WTC11 (cell line): ENCODE results near the gene KRTCAP2. TPM values are rescaled to one million over a fixed set of nuclear protein-coding genes. Genes with fewer than 3 reads are reported as not detected.

Experiments used
- ATAC-seq: fragments of 200-7000 bp; cut with Tn5 transposase; 2 replicates; pipeline ENCODE4 v1.10.0; 2021; ENCODE audit warnings: mild to moderate bottlenecking, moderate library complexity
- CTCF ChIA-PET: fragments of 300-600 bp; sonication (Branson Sonifier 250); formaldehyde crosslinking; loops from one replicate; lab custom pipeline; 2021; ENCODE audit warnings: antibody characterized with exemption; lab: Charles Lee
- POLR2A ChIA-PET: fragments of 350-600 bp; sonication (Branson Sonifier 250); formaldehyde crosslinking; loops from one replicate; lab custom pipeline; 2021; ENCODE audit warnings: antibody characterized with exemption; lab: Charles Lee
- DNase-seq: peaks from one replicate; pipeline ENCODE4 v3.0.0; 2021; ENCODE audit warnings: low spot score
- H3K27ac Mint-ChIP-seq: 2 replicates; pipeline ENCODE4 v1.8.0; 2021; ENCODE audit warnings: mixed read lengths
- H3K27me3 Mint-ChIP-seq: 2 replicates; pipeline ENCODE4 v1.8.0; 2021; ENCODE audit warnings: low read depth, mild to moderate bottlenecking, moderate library complexity, mixed read lengths
- H3K36me3 Mint-ChIP-seq: 2 replicates; pipeline ENCODE4 v1.8.0; 2021; ENCODE audit warnings: mixed read lengths
- H3K4me1 Mint-ChIP-seq: 2 replicates; pipeline ENCODE4 v1.8.0; 2022; ENCODE audit warnings: mixed read lengths
- H3K4me3 Mint-ChIP-seq: 2 replicates; pipeline ENCODE4 v1.8.0; 2021; ENCODE audit warnings: mild to moderate bottlenecking, moderate library complexity, mixed read lengths
- H3K9me3 Mint-ChIP-seq: 2 replicates; pipeline ENCODE4 v1.8.0; 2021; ENCODE audit warnings: mixed read lengths
- ARID4B ChIP-seq: sonication (generic); formaldehyde crosslinking; IDR thresholded peaks from 2 replicates; pipeline ENCODE4 v1.8.0; 2023; ENCODE audit warnings: missing genetic modification reagents, mild to moderate bottlenecking, borderline replicate concordance
- CREB1 ChIP-seq: sonication (generic); formaldehyde crosslinking; IDR thresholded peaks from 2 replicates; pipeline ENCODE4 v1.8.0; 2023; ENCODE audit warnings: mild to moderate bottlenecking, missing genetic modification reagents
- E2F4 ChIP-seq: sonication (generic); formaldehyde crosslinking; IDR thresholded peaks from 2 replicates; pipeline ENCODE4 v1.8.1; 2022; ENCODE audit warnings: low read depth, mild to moderate bottlenecking, moderate library complexity, missing genetic modification reagents, borderline replicate concordance
- ELF4 ChIP-seq: sonication (generic); formaldehyde crosslinking; IDR thresholded peaks from 2 replicates; pipeline ENCODE4 v1.8.1; 2022; ENCODE audit warnings: low read depth, mild to moderate bottlenecking, moderate library complexity, missing genetic modification reagents
- FOXP1 ChIP-seq: sonication (generic); formaldehyde crosslinking; IDR thresholded peaks from 2 replicates; pipeline ENCODE4 v1.8.0; 2022; ENCODE audit warnings: missing genetic modification reagents, mild to moderate bottlenecking, moderate library complexity, borderline replicate concordance
- GABPB1 ChIP-seq: sonication (generic); formaldehyde crosslinking; IDR thresholded peaks from 2 replicates; pipeline ENCODE4 v1.8.1; 2023; ENCODE audit warnings: mild to moderate bottlenecking, missing genetic modification reagents
- GRHL2 ChIP-seq: fragments of 250-450 bp; sonication (Bioruptor Pico); IDR thresholded peaks from 2 replicates; pipeline ENCODE4 v1.8.0; 2022; ENCODE audit warnings: mild to moderate bottlenecking, moderate library complexity; ENCODE audit not compliant: insufficient replicate concordance, severe bottlenecking
- NFATC4 ChIP-seq: fragments of 250-450 bp; sonication (Bioruptor Pico); IDR thresholded peaks from 2 replicates; pipeline ENCODE4 v1.9.0; 2021; ENCODE audit warnings: mild to moderate bottlenecking
- SMAD3 ChIP-seq: sonication (generic); formaldehyde crosslinking; IDR thresholded peaks from 2 replicates; pipeline ENCODE4 v1.8.0; 2022; ENCODE audit warnings: missing genetic modification reagents, mild to moderate bottlenecking, borderline replicate concordance
- SMAD4 ChIP-seq: sonication (generic); formaldehyde crosslinking; IDR thresholded peaks from 2 replicates; pipeline ENCODE4 v1.8.0; 2022; ENCODE audit warnings: mild to moderate bottlenecking, missing genetic modification reagents
- STAT6 ChIP-seq: sonication (generic); formaldehyde crosslinking; conservative IDR thresholded peaks from 2 replicates; pipeline ENCODE4 v1.8.1; 2023; ENCODE audit warnings: mild to moderate bottlenecking, low read depth, missing genetic modification reagents, moderate library complexity
- ZNF219 ChIP-seq: sonication (generic); formaldehyde crosslinking; IDR thresholded peaks from 2 replicates; pipeline ENCODE4 v1.8.0; 2023; ENCODE audit warnings: missing genetic modification reagents, mild to moderate bottlenecking, borderline replicate concordance
- ZNF263 ChIP-seq: sonication (generic); formaldehyde crosslinking; IDR thresholded peaks from 2 replicates; pipeline ENCODE4 v1.8.1; 2022; ENCODE audit warnings: low read depth, mild to moderate bottlenecking, moderate library complexity, missing genetic modification reagents
- ZNF396 ChIP-seq: fragments of 250-450 bp; sonication (Bioruptor Pico); IDR thresholded peaks from 2 replicates; pipeline ENCODE4 v1.8.0; 2021; ENCODE audit warnings: mild to moderate bottlenecking, moderate library complexity, borderline replicate concordance
- ZNF423 ChIP-seq: fragments of 250-450 bp; sonication (Bioruptor Pico); IDR thresholded peaks from 2 replicates; pipeline ENCODE4 v2.1.2; 2022; ENCODE audit warnings: mild to moderate bottlenecking, moderate library complexity
- total RNA-seq: library from RNA; stranded (reverse); gene quantifications from 3 replicates; pipeline ENCODE4 v1.2.3, GENCODE V29; 2021
- TF ChIP-seq, protein P1 (sequence below): sonication (generic); formaldehyde crosslinking; IDR thresholded peaks from 2 replicates; pipeline ENCODE4 v1.8.1; 2023; ENCODE audit warnings: mild to moderate bottlenecking, missing genetic modification reagents
- TF ChIP-seq, protein P2 (sequence below): sonication (generic); formaldehyde crosslinking; IDR thresholded peaks from 2 replicates; pipeline ENCODE4 v1.8.1; 2022; ENCODE audit warnings: mild to moderate bottlenecking, missing genetic modification reagents, moderate library complexity, borderline replicate concordance

Gene KRTCAP2
- total RNA-seq, 1 experiment from 2014 or later, result 104 TPM

DNA sequence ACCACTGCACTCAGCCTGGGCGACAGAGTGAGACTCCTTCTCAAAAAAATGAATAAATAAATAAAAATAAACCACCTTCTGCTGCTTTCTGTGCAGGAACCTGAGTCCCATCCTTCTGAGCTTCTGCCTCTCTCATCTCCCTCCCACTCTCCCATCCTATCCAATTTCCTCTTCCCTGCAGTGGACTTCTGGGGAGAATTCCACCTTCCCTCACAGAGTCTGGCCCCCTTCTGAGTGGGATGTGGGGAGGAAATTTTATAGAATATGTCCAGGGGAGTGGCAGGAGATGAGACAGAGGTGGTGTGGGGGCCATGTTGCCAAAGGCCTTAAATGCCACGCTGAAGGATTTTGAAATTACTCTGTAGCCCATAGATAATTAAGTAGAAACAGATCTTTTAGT is 50.8 kb downstream of the KRTCAP2 start:
- peaks cover 22% of the 10 kb centered on the region for H3K4me1 Mint-ChIP-seq
- CTCF ChIA-PET, result interaction anchor here (1.0 to 12.9 kb wide), 4 partner anchors 10 to 45 kb away, joined by 3 to 152 read pairs (median 18); no protein-coding TSS in a partner anchor
- no peak overlapping the region for H3K27ac Mint-ChIP-seq
- ATAC-seq (no peak), DNase-seq (no peak)
- POLR2A ChIA-PET, result no interaction called here
- H3K27me3 Mint-ChIP-seq, result peaks cover 71% of the 10 kb centered on the region
- no peak overlapping the region for H3K4me3 Mint-ChIP-seq
- TF ChIP-seq ZNF396 (CRISPR knock-in tag), result no peak
- no peaks in the 10 kb centered on the region for H3K9me3 Mint-ChIP-seq
- H3K36me3 Mint-ChIP-seq, result no peaks in the 10 kb centered on the region

DNA sequence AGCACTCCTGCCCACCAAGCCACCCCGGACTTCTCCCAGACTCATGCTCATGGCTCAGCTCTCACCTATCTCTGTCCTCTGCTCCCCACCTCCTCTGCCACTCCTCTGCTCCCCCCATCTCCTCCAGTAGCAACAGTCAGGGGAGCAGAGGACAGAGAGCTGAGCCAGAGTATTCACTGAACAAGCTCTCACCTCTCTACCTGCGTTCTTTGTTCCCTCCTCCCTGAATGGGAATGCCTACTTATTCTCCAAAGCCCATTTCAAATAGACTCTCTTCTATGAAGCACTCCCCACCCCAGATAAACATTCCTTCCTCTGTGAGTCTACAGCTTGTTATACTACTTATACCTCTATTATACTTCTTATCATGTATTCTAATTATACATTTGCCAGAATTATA is 51.9 kb downstream of the KRTCAP2 start:
- ATAC-seq, result no peak
- DNase-seq, result no peak
- no peak overlapping the region for H3K4me3 Mint-ChIP-seq
- no peaks in the 10 kb centered on the region for H3K9me3 Mint-ChIP-seq
- H3K36me3 Mint-ChIP-seq, result no peaks in the 10 kb centered on the region
- peaks cover 64% of the 10 kb centered on the region for H3K27me3 Mint-ChIP-seq
- CTCF ChIA-PET, result interaction anchor here (1.0 to 12.9 kb wide), 6 partner anchors 15 to 52 kb away, joined by 3 to 152 read pairs (median 4); partner anchors contain the start of gene KRTCAP2
- POLR2A ChIA-PET, result interaction anchor here (0.9 kb wide), 1 partner anchor 25 kb away, joined by 3 read pairs; no protein-coding TSS in a partner anchor
- peaks cover 17% of the 10 kb centered on the region for H3K4me1 Mint-ChIP-seq
- TF ChIP-seq ELF4 (CRISPR knock-in tag) (no peak), ZNF423 (CRISPR knock-in tag) (no peak), FOXP1 (CRISPR knock-in tag) (no peak), E2F4 (no peak), ZNF263 (no peak), STAT6 (no peak), SMAD3 (CRISPR knock-in tag) (no peak), SMAD4 (CRISPR knock-in tag) (no peak), GABPB1 (CRISPR knock-in tag) (no peak), ARID4B (no peak), NFATC4 (CRISPR knock-in tag) (no peak), GRHL2 (CRISPR knock-in tag) (no peak), CREB1 (CRISPR knock-in tag) (no peak), ZNF219 (no peak)
- TF ChIP-seq, protein P1, sequence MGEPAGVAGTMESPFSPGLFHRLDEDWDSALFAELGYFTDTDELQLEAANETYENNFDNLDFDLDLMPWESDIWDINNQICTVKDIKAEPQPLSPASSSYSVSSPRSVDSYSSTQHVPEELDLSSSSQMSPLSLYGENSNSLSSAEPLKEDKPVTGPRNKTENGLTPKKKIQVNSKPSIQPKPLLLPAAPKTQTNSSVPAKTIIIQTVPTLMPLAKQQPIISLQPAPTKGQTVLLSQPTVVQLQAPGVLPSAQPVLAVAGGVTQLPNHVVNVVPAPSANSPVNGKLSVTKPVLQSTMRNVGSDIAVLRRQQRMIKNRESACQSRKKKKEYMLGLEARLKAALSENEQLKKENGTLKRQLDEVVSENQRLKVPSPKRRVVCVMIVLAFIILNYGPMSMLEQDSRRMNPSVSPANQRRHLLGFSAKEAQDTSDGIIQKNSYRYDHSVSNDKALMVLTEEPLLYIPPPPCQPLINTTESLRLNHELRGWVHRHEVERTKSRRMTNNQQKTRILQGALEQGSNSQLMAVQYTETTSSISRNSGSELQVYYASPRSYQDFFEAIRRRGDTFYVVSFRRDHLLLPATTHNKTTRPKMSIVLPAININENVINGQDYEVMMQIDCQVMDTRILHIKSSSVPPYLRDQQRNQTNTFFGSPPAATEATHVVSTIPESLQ (CRISPR knock-in tag), result no peak
- TF ChIP-seq, protein P2, sequence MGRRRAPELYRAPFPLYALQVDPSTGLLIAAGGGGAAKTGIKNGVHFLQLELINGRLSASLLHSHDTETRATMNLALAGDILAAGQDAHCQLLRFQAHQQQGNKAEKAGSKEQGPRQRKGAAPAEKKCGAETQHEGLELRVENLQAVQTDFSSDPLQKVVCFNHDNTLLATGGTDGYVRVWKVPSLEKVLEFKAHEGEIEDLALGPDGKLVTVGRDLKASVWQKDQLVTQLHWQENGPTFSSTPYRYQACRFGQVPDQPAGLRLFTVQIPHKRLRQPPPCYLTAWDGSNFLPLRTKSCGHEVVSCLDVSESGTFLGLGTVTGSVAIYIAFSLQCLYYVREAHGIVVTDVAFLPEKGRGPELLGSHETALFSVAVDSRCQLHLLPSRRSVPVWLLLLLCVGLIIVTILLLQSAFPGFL, result no peak
- TF ChIP-seq, all 79 proteins: peak for 0
- H3K27ac Mint-ChIP-seq, result no peak overlapping the region
